Breast epithelium (tissue), 3 donors: ENCODE measurements around the gene EIF3K.

Experiments used
- POLR2A ChIP-seq: fragments of 450-650 bp; IDR thresholded peaks from one replicate; pipeline ENCODE4 v1.6.1; 2016; ENCODE audit warnings: antibody characterized with exemption, mild to moderate bottlenecking, moderate library complexity
- TF ChIP-seq, protein P1 (sequence below), 3 donors: fragments of 450-650 bp; IDR thresholded peaks; one replicate each; pipeline ENCODE4 v1.5.1; 2016 to 2017; ENCODE audit warnings: antibody characterized with exemption in 3 of 3, mild to moderate bottlenecking in 3 of 3, moderate library complexity in 3 of 3

DNA sequence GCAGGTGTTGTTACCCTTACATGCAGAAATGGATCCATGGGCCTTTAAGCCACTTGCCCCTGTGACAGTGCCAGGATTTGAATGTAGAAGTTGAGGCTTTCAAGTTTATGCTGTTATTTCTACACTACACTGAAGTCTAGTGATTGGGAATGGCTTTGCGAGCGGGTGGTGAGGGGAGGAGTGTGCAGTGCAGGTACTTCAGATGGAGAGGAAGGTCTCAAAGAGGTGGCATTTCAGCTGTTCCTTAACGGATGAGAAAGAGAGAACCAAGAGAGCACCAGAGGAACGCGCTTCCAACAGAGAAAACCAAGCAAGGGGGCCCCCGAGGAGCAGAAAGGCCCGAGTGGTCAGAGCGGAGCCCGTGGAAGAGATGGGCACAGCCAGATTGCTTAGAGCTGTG, 41.7 kb downstream of the EIF3K start:
- TF ChIP-seq, protein P1, sequence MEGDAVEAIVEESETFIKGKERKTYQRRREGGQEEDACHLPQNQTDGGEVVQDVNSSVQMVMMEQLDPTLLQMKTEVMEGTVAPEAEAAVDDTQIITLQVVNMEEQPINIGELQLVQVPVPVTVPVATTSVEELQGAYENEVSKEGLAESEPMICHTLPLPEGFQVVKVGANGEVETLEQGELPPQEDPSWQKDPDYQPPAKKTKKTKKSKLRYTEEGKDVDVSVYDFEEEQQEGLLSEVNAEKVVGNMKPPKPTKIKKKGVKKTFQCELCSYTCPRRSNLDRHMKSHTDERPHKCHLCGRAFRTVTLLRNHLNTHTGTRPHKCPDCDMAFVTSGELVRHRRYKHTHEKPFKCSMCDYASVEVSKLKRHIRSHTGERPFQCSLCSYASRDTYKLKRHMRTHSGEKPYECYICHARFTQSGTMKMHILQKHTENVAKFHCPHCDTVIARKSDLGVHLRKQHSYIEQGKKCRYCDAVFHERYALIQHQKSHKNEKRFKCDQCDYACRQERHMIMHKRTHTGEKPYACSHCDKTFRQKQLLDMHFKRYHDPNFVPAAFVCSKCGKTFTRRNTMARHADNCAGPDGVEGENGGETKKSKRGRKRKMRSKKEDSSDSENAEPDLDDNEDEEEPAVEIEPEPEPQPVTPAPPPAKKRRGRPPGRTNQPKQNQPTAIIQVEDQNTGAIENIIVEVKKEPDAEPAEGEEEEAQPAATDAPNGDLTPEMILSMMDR (IDR thresholded peaks at IDR 0.05), result no peak
- TF ChIP-seq POLR2A, result no peak
